Astrocyte (in vitro differentiated cells and primary cell): ENCODE measurements around the gene CHAD. TPM values are rescaled to one million over a fixed set of nuclear protein-coding genes. Genes with fewer than 3 reads are reported as not detected.

Experiments used
- DNase-seq: peaks from one replicate; pipeline ENCODE4 v3.0.0-alpha.2; 2010; ENCODE audit warnings: low read depth
- FAIRE-seq: peaks from 2 replicates; lab custom pipeline; 2011; peaks lifted over from hg19 to GRCh38; lab: Jason Lieb, UNC
- H2AFZ ChIP-seq: 2 replicates; pipeline ENCODE4 v1.6.0; 2012; ENCODE audit warnings: low read depth, low read length, inconsistent platforms
- H3K27ac ChIP-seq: 2 replicates; pipeline ENCODE4 v1.5.1; 2011; ENCODE audit warnings: low read depth, low read length, inconsistent platforms
- H3K27me3 ChIP-seq: 2 replicates; pipeline ENCODE4 v1.6.0; 2011; ENCODE audit warnings: low read length, inconsistent platforms; ENCODE audit not compliant: insufficient read depth
- H3K36me3 ChIP-seq: 2 replicates; pipeline ENCODE4 v1.5.1; 2011; ENCODE audit warnings: low read length, inconsistent platforms; ENCODE audit not compliant: insufficient read depth
- H3K4me1 ChIP-seq: 2 replicates; pipeline ENCODE4 v1.5.1; 2011; ENCODE audit warnings: low read length, inconsistent platforms; ENCODE audit not compliant: insufficient read depth
- H3K4me2 ChIP-seq: 2 replicates; pipeline ENCODE4 v1.6.0; 2012; ENCODE audit warnings: low read length, inconsistent platforms
- H3K4me3 ChIP-seq: 2 replicates; pipeline ENCODE4 v1.5.1; 2011; ENCODE audit warnings: low read depth, mild to moderate bottlenecking, low read length, inconsistent platforms; ENCODE audit not compliant: insufficient read depth
- H3K79me2 ChIP-seq: 2 replicates; pipeline ENCODE4 v1.6.0; 2012; ENCODE audit warnings: mild to moderate bottlenecking, low read length, inconsistent platforms; ENCODE audit not compliant: insufficient read depth
- H3K9ac ChIP-seq: 2 replicates; pipeline ENCODE4 v1.6.0; 2012; ENCODE audit warnings: mild to moderate bottlenecking, low read length, inconsistent platforms
- H3K9me3 ChIP-seq: 2 replicates; pipeline ENCODE4 v1.5.1; 2012; ENCODE audit warnings: low read depth, mild to moderate bottlenecking, low read length, inconsistent platforms; ENCODE audit not compliant: insufficient read depth
- H4K20me1 ChIP-seq: 2 replicates; pipeline ENCODE4 v1.6.0; 2012; ENCODE audit warnings: low read length, inconsistent platforms; ENCODE audit not compliant: insufficient read depth
- H3K27ac Mint-ChIP-seq: one replicate; pipeline ENCODE4 v1.8.0; 2021; ENCODE audit warnings: mild to moderate bottlenecking, mixed read lengths; ENCODE audit not compliant: unreplicated experiment
- H3K27me3 Mint-ChIP-seq: one replicate; pipeline ENCODE4 v1.8.0; 2021; ENCODE audit warnings: low read depth, mixed read lengths; ENCODE audit not compliant: unreplicated experiment
- H3K36me3 Mint-ChIP-seq: one replicate; pipeline ENCODE4 v1.8.0; 2021; ENCODE audit warnings: low read depth, mixed read lengths; ENCODE audit not compliant: unreplicated experiment
- H3K4me1 Mint-ChIP-seq: one replicate; pipeline ENCODE4 v1.8.0; 2021; ENCODE audit warnings: low read depth, mixed read lengths; ENCODE audit not compliant: unreplicated experiment
- H3K4me3 Mint-ChIP-seq: one replicate; pipeline ENCODE4 v1.8.0; 2021; ENCODE audit warnings: mild to moderate bottlenecking, moderate library complexity, mixed read lengths; ENCODE audit not compliant: unreplicated experiment
- H3K9me3 Mint-ChIP-seq: one replicate; pipeline ENCODE4 v1.8.0; 2021; ENCODE audit warnings: mild to moderate bottlenecking, mixed read lengths; ENCODE audit not compliant: unreplicated experiment
- CTCF ChIP-seq: IDR thresholded peaks from 2 replicates; pipeline ENCODE4 v1.5.1; 2011; ENCODE audit warnings: low read depth, mild to moderate bottlenecking, inconsistent platforms, low read length, moderate library complexity; ENCODE audit not compliant: insufficient read depth
- EZH2 ChIP-seq: IDR thresholded peaks from 2 replicates; pipeline ENCODE4 v1.6.1; 2012; ENCODE audit warnings: mild to moderate bottlenecking, low read length, inconsistent platforms; ENCODE audit not compliant: insufficient read depth
- total RNA-seq: library from RNA; stranded (reverse); gene quantifications from 2 replicates; pipeline ENCODE4 v1.2.1, GENCODE V29; 2021

The CHAD gene
- total RNA-seq, 1 donor from 2014 or later = not detected

DNA sequence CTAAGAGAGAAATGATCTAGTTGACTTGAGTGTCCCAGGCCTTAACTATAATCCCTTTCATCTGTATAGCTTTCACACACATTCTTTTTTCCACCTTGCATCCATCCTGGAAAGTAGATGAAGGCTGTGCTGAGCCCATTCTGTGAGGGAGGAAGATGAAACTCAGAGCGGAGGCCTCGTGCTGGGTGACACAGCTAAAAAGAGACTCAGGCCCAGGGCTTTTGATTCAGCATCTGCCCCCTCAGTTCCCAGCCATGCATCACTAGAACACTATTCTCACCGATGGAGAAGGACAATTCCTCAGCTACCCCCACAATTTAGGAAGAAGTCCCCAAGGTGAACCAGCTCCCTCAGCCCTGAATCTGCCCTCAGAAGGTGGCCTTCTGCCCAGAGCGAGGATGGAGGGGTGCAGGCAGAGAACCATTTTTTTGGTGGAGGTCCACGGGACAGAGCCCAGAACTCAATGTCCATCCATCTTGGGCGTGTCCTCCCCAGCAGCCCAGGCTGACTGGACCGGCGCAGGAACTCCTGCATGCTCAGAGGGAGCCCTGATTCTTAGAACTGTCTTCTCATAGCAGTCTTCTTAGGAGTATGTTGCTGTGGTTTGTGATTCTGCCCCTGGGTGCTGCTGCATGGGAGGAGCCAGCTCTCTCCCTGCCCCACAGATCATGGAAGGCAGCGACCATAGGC lies 33.8 kb upstream of the CHAD start:
- Histone ChIP-seq H2AFZ (no peak overlapping the region), H3K4me2 (no peak overlapping the region), H3K27me3 (no peaks in the 10 kb centered on the region), H3K4me3 (no peak overlapping the region), H3K9ac (no peak overlapping the region), H3K27ac (no peak overlapping the region), H3K9me3 (no peaks in the 10 kb centered on the region), H4K20me1 (no peaks in the 10 kb centered on the region), H3K79me2 (no peaks in the 10 kb centered on the region), H3K4me1 (peaks cover 1% of the 10 kb centered on the region), H3K36me3 (no peaks in the 10 kb centered on the region)
- Mint-ChIP-seq H3K27ac (no peak overlapping the region), H3K4me3 (no peak overlapping the region), H3K9me3 (no peaks in the 10 kb centered on the region), H3K27me3 (peaks cover 13% of the 10 kb centered on the region), H3K36me3 (no peaks in the 10 kb centered on the region), H3K4me1 (peaks cover 9% of the 10 kb centered on the region)
- no peak for DNase-seq
- no peak for FAIRE-seq
- TF ChIP-seq CTCF = no peak
- no peak for TF ChIP-seq EZH2

DNA sequence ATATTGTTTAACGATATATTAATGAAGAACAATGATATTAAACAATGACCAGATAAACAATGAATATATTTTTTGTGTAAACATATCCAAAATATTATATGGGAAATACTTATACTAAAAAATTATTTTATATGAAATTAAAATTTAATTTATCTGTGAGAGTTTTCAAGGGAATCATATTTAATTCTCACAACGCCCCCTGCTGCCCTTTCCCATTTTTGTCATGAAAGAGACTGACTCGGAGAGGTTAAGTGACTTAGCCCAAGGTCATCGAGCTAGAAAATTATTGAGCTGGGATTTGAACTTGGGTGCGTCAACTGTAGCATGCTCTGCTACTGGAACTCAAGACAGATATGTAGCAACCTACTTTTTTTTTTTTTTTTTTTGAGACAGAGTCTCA lies 32.4 kb upstream of the CHAD start:
- Mint-ChIP-seq H3K36me3 (no peaks in the 10 kb centered on the region), H3K27me3 (peaks cover 12% of the 10 kb centered on the region), H3K4me1 (peaks cover 9% of the 10 kb centered on the region), H3K9me3 (no peaks in the 10 kb centered on the region), H3K27ac (no peak overlapping the region), H3K4me3 (no peak overlapping the region)
- Histone ChIP-seq H3K9me3 (no peaks in the 10 kb centered on the region), H4K20me1 (no peaks in the 10 kb centered on the region), H3K4me3 (no peak overlapping the region), H3K27ac (no peak overlapping the region), H2AFZ (no peak overlapping the region), H3K79me2 (no peaks in the 10 kb centered on the region), H3K27me3 (no peaks in the 10 kb centered on the region), H3K4me2 (no peak overlapping the region), H3K36me3 (no peaks in the 10 kb centered on the region), H3K9ac (no peak overlapping the region), H3K4me1 (no peaks in the 10 kb centered on the region)
- FAIRE-seq = no peak
- no peak for DNase-seq
- TF ChIP-seq CTCF (peak; percentile 43), EZH2 (no peak)

GRCh38 chr17:50499721-50500120 lies 31.0 kb upstream of the CHAD start:
- DNase-seq (no peak), FAIRE-seq (no peak)
- no peak overlapping the region for H3K4me3 ChIP-seq
- H3K79me2 ChIP-seq = no peaks in the 10 kb centered on the region
- H2AFZ ChIP-seq = no peak overlapping the region
- H4K20me1 ChIP-seq = no peaks in the 10 kb centered on the region
- H3K27ac Mint-ChIP-seq = no peak overlapping the region
- H3K27ac ChIP-seq = no peak overlapping the region
- H3K36me3 ChIP-seq = no peaks in the 10 kb centered on the region
- peaks cover 9% of the 10 kb centered on the region for H3K4me1 Mint-ChIP-seq
- H3K9ac ChIP-seq = no peak overlapping the region
- H3K9me3 Mint-ChIP-seq = no peaks in the 10 kb centered on the region
- no peak overlapping the region for H3K4me3 Mint-ChIP-seq
- no peak overlapping the region for H3K4me2 ChIP-seq
- H3K27me3 Mint-ChIP-seq = peaks cover 10% of the 10 kb centered on the region
- TF ChIP-seq EZH2 = no peak
- TF ChIP-seq CTCF = no peak
- H3K4me1 ChIP-seq = no peaks in the 10 kb centered on the region
- no peaks in the 10 kb centered on the region for H3K9me3 ChIP-seq
- H3K36me3 Mint-ChIP-seq = no peaks in the 10 kb centered on the region
- no peaks in the 10 kb centered on the region for H3K27me3 ChIP-seq
